Activated CD8-positive, alpha-beta T cell treated with anti-CD3 and anti-CD28 coated beads for 36 hours (primary cell): Measurements from ENCODE around the gene SYTL1. TPM values are rescaled to one million over a fixed set of nuclear protein-coding genes. Genes with fewer than 3 reads are reported as not detected.

ENCODE experiments used
- ATAC-seq: fragments of 200-7000 bp; cut with Tn5 transposase; one replicate; pipeline ENCODE4 v1.10.0; 2021; ENCODE audit warnings: mild to moderate bottlenecking, moderate library complexity
- CTCF ChIA-PET: fragments of 350-600 bp; sonication (Branson Sonifier 250); formaldehyde crosslinking; loops from one replicate; lab custom pipeline; 2021; ENCODE audit warnings: antibody characterized with exemption; lab: Charles Lee
- POLR2A ChIA-PET: fragments of 350-600 bp; sonication (Branson Sonifier 250); formaldehyde crosslinking; loops from one replicate; lab custom pipeline; 2021; ENCODE audit warnings: antibody characterized with exemption; lab: Charles Lee
- DNase-seq: peaks from one replicate; pipeline ENCODE4 v3.0.0-alpha.2; 2020
- H3K27ac Mint-ChIP-seq: one replicate; pipeline ENCODE4 v1.8.0; 2021; ENCODE audit warnings: mild to moderate bottlenecking, mixed read lengths
- H3K27me3 Mint-ChIP-seq: one replicate; pipeline ENCODE4 v1.8.0; 2021; ENCODE audit warnings: mixed read lengths
- H3K36me3 Mint-ChIP-seq: one replicate; pipeline ENCODE4 v1.8.0; 2021; ENCODE audit warnings: low read depth, mixed read lengths
- H3K4me1 Mint-ChIP-seq: one replicate; pipeline ENCODE4 v1.8.0; 2021; ENCODE audit warnings: low read depth, mixed read lengths
- H3K4me3 Mint-ChIP-seq: one replicate; pipeline ENCODE4 v1.8.0; 2021; ENCODE audit warnings: mild to moderate bottlenecking, moderate library complexity, mixed read lengths
- H3K9me3 Mint-ChIP-seq: one replicate; pipeline ENCODE4 v1.8.0; 2021; ENCODE audit warnings: mixed read lengths
- CTCF ChIP-seq: fragments of 200-600 bp; IDR thresholded peaks from one replicate; pipeline ENCODE4 v1.8.0; 2022; ENCODE audit warnings: antibody characterized with exemption, mild to moderate bottlenecking
- intact Hi-C: fragments of 100-400 bp; cut with micrococcal nuclease; formaldehyde crosslinking; loops from one replicate; pipeline ENCODE4 v1.10.0; 2022
- total RNA-seq, 2 experiments: library from RNA; stranded (reverse); gene quantifications; one replicate each; pipeline ENCODE4 v1.2.3, GENCODE V29; 2021

Gene SYTL1
- total RNA-seq, 2 experiments from 2014 or later = 77.7 to 80.6 TPM

- H3K27me3 Mint-ChIP-seq = no peaks in the 10 kb centered on the region
- H3K4me1 Mint-ChIP-seq = no peaks in the 10 kb centered on the region
- ATAC-seq (peak; percentile 27), DNase-seq (no peak)
- no peak overlapping the region for H3K4me3 Mint-ChIP-seq
- no peak overlapping the region for H3K27ac Mint-ChIP-seq
- no peak for TF ChIP-seq CTCF
- no peaks in the 10 kb centered on the region for H3K9me3 Mint-ChIP-seq
- ChIA-PET CTCF (interaction anchor here (1.1 to 4.3 kb wide), 7 partner anchors 8 to 297 kb away, joined by 3 to 34 read pairs (median 3); partner anchors contain the start of gene AHDC1), POLR2A (interaction anchor here (0.6 to 1.4 kb wide), 2 partner anchors 58 to 223 kb away, joined by 3 read pairs; no protein-coding TSS in a partner anchor)
- intact Hi-C loops = no loop called here
- H3K36me3 Mint-ChIP-seq = no peaks in the 10 kb centered on the region
Measured at GRCh38 chr1:27306892-27307761, 34.7 kb upstream of the SYTL1 start.

GRCh38 chr1:27307874-27308598 lies 33.8 kb upstream of the SYTL1 start:
- intact Hi-C loops = no loop called here
- H3K4me3 Mint-ChIP-seq = no peak overlapping the region
- H3K9me3 Mint-ChIP-seq = no peaks in the 10 kb centered on the region
- CTCF ChIA-PET = interaction anchor here (1.0 to 4.3 kb wide), 8 partner anchors 7 to 205 kb away, joined by 3 to 34 read pairs (median 6); no protein-coding TSS in a partner anchor
- POLR2A ChIA-PET = interaction anchor here (1.4 kb wide), 1 partner anchor 57 kb away, joined by 3 read pairs; no protein-coding TSS in a partner anchor
- DNase-seq = no peak
- no peaks in the 10 kb centered on the region for H3K4me1 Mint-ChIP-seq
- no peak for TF ChIP-seq CTCF
- no peaks in the 10 kb centered on the region for H3K27me3 Mint-ChIP-seq
- no peaks in the 10 kb centered on the region for H3K36me3 Mint-ChIP-seq
- no peak overlapping the region for H3K27ac Mint-ChIP-seq
- ATAC-seq = no peak

- ChIA-PET POLR2A (interaction anchor here (0.6 to 1.6 kb wide), 2 partner anchors 14 to 27 kb away, joined by 3 to 4 read pairs; no protein-coding TSS in a partner anchor), CTCF (interaction anchor here (1.0 to 4.0 kb wide), 6 partner anchors 13 to 292 kb away, joined by 3 to 28 read pairs (median 8); no protein-coding TSS in a partner anchor)
- DNase-seq = no peak
- no peak for TF ChIP-seq CTCF
- H3K36me3 Mint-ChIP-seq = no peaks in the 10 kb centered on the region
- no peaks in the 10 kb centered on the region for H3K4me1 Mint-ChIP-seq
- no peaks in the 10 kb centered on the region for H3K9me3 Mint-ChIP-seq
- no peak for ATAC-seq
- no peak overlapping the region for H3K4me3 Mint-ChIP-seq
- intact Hi-C loops = no loop called here
- no peak overlapping the region for H3K27ac Mint-ChIP-seq
- no peaks in the 10 kb centered on the region for H3K27me3 Mint-ChIP-seq
Measured at GRCh38 chr1:27314169-27314568, 27.7 kb upstream of the SYTL1 start.

GRCh38 chr1:27314737-27315136 lies 27.1 kb upstream of the SYTL1 start:
- ChIA-PET POLR2A (no interaction called here), CTCF (interaction anchor here (1.0 to 4.0 kb wide), 2 partner anchors 18 to 31 kb away, joined by 3 to 28 read pairs; no protein-coding TSS in a partner anchor)
- Mint-ChIP-seq H3K36me3 (no peaks in the 10 kb centered on the region), H3K4me3 (no peak overlapping the region), H3K27ac (no peak overlapping the region), H3K9me3 (no peaks in the 10 kb centered on the region), H3K4me1 (no peaks in the 10 kb centered on the region), H3K27me3 (no peaks in the 10 kb centered on the region)
- no peak for ATAC-seq
- no peak for TF ChIP-seq CTCF
- no peak for DNase-seq
- intact Hi-C loops = no loop called here
